Neuronal stem cell (in vitro differentiated cells): Measurements from ENCODE around the gene MAST4.

Source experiments
- DNase-seq: peaks from one replicate; pipeline ENCODE4 v3.0.0-alpha.2; 2013; ENCODE audit warnings: low spot score
- H2AFZ ChIP-seq: one replicate; pipeline ENCODE4 v1.6.1; 2013; ENCODE audit warnings: mild to moderate bottlenecking, low read length, inconsistent platforms
- H2AK5ac ChIP-seq: 2 replicates; pipeline ENCODE4 v1.6.1; 2013; ENCODE audit warnings: low read depth, mild to moderate bottlenecking, inconsistent platforms, low read length, moderate library complexity, mixed read lengths
- H2BK120ac ChIP-seq: 2 replicates; pipeline ENCODE4 v1.6.1; 2013; ENCODE audit warnings: low read depth, mild to moderate bottlenecking, inconsistent platforms, low read length, moderate library complexity, mixed read lengths
- H2BK12ac ChIP-seq: one replicate; pipeline ENCODE4 v1.6.1; 2013; ENCODE audit warnings: low read length, inconsistent platforms
- H2BK15ac ChIP-seq: 2 replicates; pipeline ENCODE4 v1.6.1; 2013; ENCODE audit warnings: mild to moderate bottlenecking, low read length, inconsistent platforms, mixed read lengths
- H2BK5ac ChIP-seq: one replicate; pipeline ENCODE4 v1.6.1; 2013; ENCODE audit warnings: inconsistent platforms, mild to moderate bottlenecking, low read length, moderate library complexity
- H3K14ac ChIP-seq: one replicate; pipeline ENCODE4 v1.6.1; 2013; ENCODE audit warnings: low read length, inconsistent platforms
- H3K18ac ChIP-seq: 2 replicates; pipeline ENCODE4 v1.6.1; 2013; ENCODE audit warnings: low read length, inconsistent platforms
- H3K23ac ChIP-seq: 2 replicates; pipeline ENCODE4 v1.6.1; 2013; ENCODE audit warnings: low read depth, mild to moderate bottlenecking, mixed read lengths, low read length, inconsistent platforms; ENCODE audit not compliant: poor library complexity
- H3K27ac ChIP-seq: replicated peaks from 3 replicates; pipeline ENCODE4 v1.5.1; 2013; ENCODE audit warnings: low read length, inconsistent platforms
- H3K27me3 ChIP-seq, 3 experiments: 2 replicates each; pipeline ENCODE4 v1.6.1; 2013; ENCODE audit warnings: low read length in 3 of 3, mild to moderate bottlenecking in 2 of 3, inconsistent platforms in 1 of 3, low read depth in 1 of 3, mixed read lengths in 1 of 3, moderate library complexity in 1 of 3; ENCODE audit not compliant: control insufficient read depth in 3 of 3, insufficient read depth in 3 of 3
- H3K36me3 ChIP-seq, 2 donors: replicated peaks in 1 of 2; 2 replicates each; pipeline ENCODE4 v1.6.1; 2013; ENCODE audit warnings: low read length in 2 of 2; ENCODE audit not compliant: control insufficient read depth in 2 of 2, insufficient read depth in 2 of 2
- H3K4ac ChIP-seq: 2 replicates; pipeline ENCODE4 v1.6.1; 2013; ENCODE audit warnings: inconsistent platforms, mild to moderate bottlenecking, low read length, moderate library complexity
- H3K4me1 ChIP-seq, 2 donors: 1 replicate in 1 of 2; 2 replicates in 1 of 2; pipeline ENCODE4 v1.6.1; 2013; ENCODE audit warnings: low read length in 2 of 2, low read depth in 1 of 2; ENCODE audit not compliant: control insufficient read depth in 2 of 2, insufficient read depth in 1 of 2
- H3K4me2 ChIP-seq: one replicate; pipeline ENCODE4 v1.6.1; 2013; ENCODE audit warnings: mild to moderate bottlenecking, low read length, inconsistent platforms; ENCODE audit not compliant: insufficient read depth, poor library complexity, severe bottlenecking
- H3K4me3 ChIP-seq, 2 donors: 2 replicates each; pipeline ENCODE4 v1.5.1; 2013; ENCODE audit warnings: low read length in 2 of 2, mild to moderate bottlenecking in 2 of 2, inconsistent platforms in 1 of 2, moderate library complexity in 1 of 2
- H3K79me1 ChIP-seq: one replicate; pipeline ENCODE4 v1.6.1; 2013; ENCODE audit warnings: low read depth, mild to moderate bottlenecking, inconsistent platforms, low read length, moderate library complexity
- H3K9ac ChIP-seq: one replicate; pipeline ENCODE4 v1.6.1; 2013; ENCODE audit warnings: mild to moderate bottlenecking, low read depth, low read length, inconsistent platforms; ENCODE audit not compliant: poor library complexity
- H3K9me3 ChIP-seq, 2 donors: replicated peaks in 1 of 2; 2 replicates each; pipeline versions ENCODE3 to v1.6.1; 2013; ENCODE audit warnings: low read length in 2 of 2, mild to moderate bottlenecking in 2 of 2, inconsistent platforms in 1 of 2, low read depth in 1 of 2, mixed read lengths in 1 of 2, moderate library complexity in 1 of 2; ENCODE audit not compliant: control insufficient read depth in 2 of 2, insufficient read depth in 1 of 2
- H4K8ac ChIP-seq: one replicate; pipeline ENCODE4 v1.6.1; 2013; ENCODE audit warnings: low read depth, mild to moderate bottlenecking, inconsistent platforms, low read length, moderate library complexity
- H4K91ac ChIP-seq: one replicate; pipeline ENCODE4 v1.6.1; 2013; ENCODE audit warnings: low read length, low read depth, mild to moderate bottlenecking, inconsistent platforms; ENCODE audit not compliant: poor library complexity
- WGBS, 2 donors: extraction: QIAGEN DNeasy Blood & Tissue Kit; methylation state at CpG; one replicate each; pipeline ENCODE4 v1.1.7; 2013; ENCODE audit warnings: missing lambda C conversion rate in 2 of 2, mixed read lengths in 1 of 2; ENCODE audit not compliant: insufficient read length in 2 of 2, insufficient replicate concordance in 1 of 2; ENCODE audit errors: extremely low coverage in 2 of 2; 5-methylcytosine and 5-hydroxymethylcytosine counted together

The MAST4 gene

DNA sequence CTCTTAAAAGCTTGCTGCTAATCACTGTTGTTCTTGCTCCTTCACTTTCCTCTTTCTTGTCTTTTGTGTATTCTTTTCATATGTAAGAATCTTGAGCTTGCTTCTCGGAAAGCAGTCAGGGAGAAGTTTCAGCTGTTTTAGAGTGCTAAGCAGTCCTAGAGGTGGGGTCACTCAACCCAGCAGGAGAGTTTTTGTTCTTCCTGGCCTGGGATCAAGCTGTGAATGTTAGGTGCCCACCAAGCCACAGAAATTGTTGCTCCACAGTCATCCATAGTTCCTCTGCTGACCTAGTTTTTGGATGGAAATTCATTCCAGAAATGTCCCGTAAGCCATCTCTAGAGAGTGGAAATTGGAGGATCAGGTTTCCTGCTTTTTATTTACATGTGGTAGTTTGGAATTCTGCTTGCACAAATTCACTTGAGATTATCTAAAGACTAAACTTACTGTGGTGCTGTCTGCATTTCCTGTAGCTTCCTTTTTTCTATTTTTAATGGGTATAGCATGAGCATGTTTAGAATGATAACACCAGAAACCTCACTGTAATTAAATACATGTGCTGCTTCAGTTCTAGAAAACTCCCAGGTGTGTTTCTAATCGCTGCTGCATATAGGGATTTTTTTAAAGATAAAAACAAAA is 108.7 kb downstream of the MAST4 start:
- Histone ChIP-seq H3K14ac (no peak overlapping the region), H3K4me1 (peaks cover 3% of the 10 kb centered on the region in 2 donors), H3K4ac (no peak overlapping the region), H3K36me3 (no peaks in the 10 kb centered on the region), H4K91ac (no peak overlapping the region), H3K18ac (no peak overlapping the region), H2BK15ac (no peak overlapping the region), H2BK5ac (no peak overlapping the region), H3K9me3 (no peaks in the 10 kb centered on the region), H3K23ac (no peak overlapping the region), H3K4me2 (no peak overlapping the region), H2AK5ac (no peak overlapping the region), H2BK120ac (no peak overlapping the region), H3K27ac (no peak overlapping the region), H3K79me1 (no peaks in the 10 kb centered on the region), H3K4me3 (no peak overlapping the region), H3K27me3 (no peaks in the 10 kb centered on the region), H2AFZ (peak overlapping the region; percentile 66), H2BK12ac (no peak overlapping the region), H3K9ac (no peak overlapping the region), H4K8ac (no peak overlapping the region)
- no CpG with 5 or more reads among the region's 3 CpGs for WGBS, 2 donors
- no peak for DNase-seq

GRCh38 chr5:66708368-66708767 is 112.2 kb downstream of the MAST4 start:
- Histone ChIP-seq H3K4me2 (no peak overlapping the region), H3K36me3 (no peaks in the 10 kb centered on the region), H3K4me1 (peaks cover 3% of the 10 kb centered on the region in 2 donors), H4K8ac (no peak overlapping the region), H2AFZ (no peak overlapping the region), H3K9ac (no peak overlapping the region), H3K9me3 (no peaks in the 10 kb centered on the region), H3K4me3 (no peak overlapping the region), H3K27me3 (no peaks in the 10 kb centered on the region), H3K27ac (no peak overlapping the region), H2BK15ac (no peak overlapping the region), H2BK12ac (no peak overlapping the region), H3K79me1 (no peaks in the 10 kb centered on the region), H4K91ac (no peak overlapping the region), H2BK120ac (no peak overlapping the region), H3K23ac (no peak overlapping the region), H2BK5ac (no peak overlapping the region), H3K4ac (no peak overlapping the region), H3K18ac (no peak overlapping the region), H3K14ac (no peak overlapping the region), H2AK5ac (no peak overlapping the region)
- no peak for DNase-seq
- WGBS, 2 donors = no CpG with 5 or more reads among the region's 1 CpG

DNA sequence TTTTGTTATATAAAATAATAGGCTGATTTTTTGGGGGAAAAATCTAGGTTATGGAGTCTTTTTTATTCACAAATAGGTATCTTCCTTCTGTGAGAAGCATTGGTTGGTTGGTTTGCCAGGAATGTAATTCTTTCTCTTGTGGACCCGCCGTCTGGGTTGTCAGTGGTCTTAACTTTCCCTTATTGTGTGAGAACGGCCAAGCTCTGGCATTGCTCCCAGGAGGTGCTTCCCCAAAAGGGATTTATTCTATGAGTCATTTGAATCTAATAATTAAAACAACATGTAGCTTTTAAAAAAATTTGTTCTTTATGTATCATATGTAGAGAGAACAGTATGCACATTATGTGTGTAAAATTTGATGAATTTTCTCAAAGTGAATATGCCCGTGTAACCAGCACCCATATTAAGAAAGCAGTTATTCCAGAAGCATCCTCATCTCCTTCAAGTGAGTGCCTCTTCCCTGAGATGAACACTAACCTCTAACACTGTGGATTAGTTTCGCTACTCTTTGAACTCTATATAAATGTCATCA is 114.4 kb downstream of the MAST4 start:
- no peak overlapping the region for H2BK120ac ChIP-seq
- WGBS, 2 donors = no CpG with 5 or more reads among the region's 5 CpGs
- no peaks in the 10 kb centered on the region for H3K36me3 ChIP-seq
- no peak overlapping the region for H3K9ac ChIP-seq
- no peak overlapping the region for H3K4ac ChIP-seq
- no peak overlapping the region for H4K91ac ChIP-seq
- H2BK15ac ChIP-seq = no peak overlapping the region
- no peak overlapping the region for H3K27ac ChIP-seq
- no peaks in the 10 kb centered on the region for H3K4me1 ChIP-seq
- no peak for DNase-seq
- no peak overlapping the region for H2AFZ ChIP-seq
- no peak overlapping the region for H4K8ac ChIP-seq
- no peaks in the 10 kb centered on the region for H3K27me3 ChIP-seq
- no peaks in the 10 kb centered on the region for H3K9me3 ChIP-seq
- no peak overlapping the region for H3K4me3 ChIP-seq
- H3K4me2 ChIP-seq = no peak overlapping the region
- H3K18ac ChIP-seq = no peak overlapping the region
- no peak overlapping the region for H2BK12ac ChIP-seq
- H2BK5ac ChIP-seq = no peak overlapping the region
- no peak overlapping the region for H3K23ac ChIP-seq
- no peak overlapping the region for H3K14ac ChIP-seq
- H2AK5ac ChIP-seq = no peak overlapping the region
- no peaks in the 10 kb centered on the region for H3K79me1 ChIP-seq

- Histone ChIP-seq H3K9ac (no peak overlapping the region), H3K4me1 (peaks cover 1 to 6% of the 10 kb centered on the region in 2 donors), H4K91ac (no peak overlapping the region), H3K14ac (no peak overlapping the region), H2BK15ac (no peak overlapping the region), H3K4me2 (no peak overlapping the region), H3K9me3 (no peaks in the 10 kb centered on the region), H3K18ac (no peak overlapping the region), H3K36me3 (no peaks in the 10 kb centered on the region), H4K8ac (no peak overlapping the region), H3K79me1 (no peaks in the 10 kb centered on the region), H3K4me3 (no peak overlapping the region), H2AFZ (peak overlapping the region; percentile 13), H3K27me3 (no peaks in the 10 kb centered on the region), H2BK12ac (no peak overlapping the region), H2BK5ac (no peak overlapping the region), H3K4ac (no peak overlapping the region), H3K23ac (no peak overlapping the region), H2AK5ac (no peak overlapping the region), H3K27ac (no peak overlapping the region), H2BK120ac (no peak overlapping the region)
- no CpG with 5 or more reads among the region's 3 CpGs for WGBS, 2 donors
- no peak for DNase-seq
Observed at GRCh38 chr5:66713998-66714397, 117.8 kb downstream of the MAST4 start.
